Loucy (cell line): ENCODE data around the gene RASSF9.

Experiments
- H2AFZ ChIP-seq: fragments of 200-600 bp; sonication (generic); 2 replicates; pipeline ENCODE4 v1.6.0; 2016; ENCODE audit warnings: antibody characterized with exemption, mild to moderate bottlenecking, low read length, moderate library complexity
- H3F3A ChIP-seq: fragments of 200-600 bp; 2 replicates; pipeline ENCODE4 v1.6.0; 2016; ENCODE audit warnings: antibody characterized with exemption, low read depth, mild to moderate bottlenecking
- H3K27me3 ChIP-seq: fragments of 200-600 bp; sonication (generic); 2 replicates; pipeline ENCODE4 v1.6.1; 2014; ENCODE audit warnings: low read length, mild to moderate bottlenecking; ENCODE audit not compliant: insufficient read depth, poor library complexity, severe bottlenecking
- H3K36me3 ChIP-seq: fragments of 200-600 bp; sonication (generic); 2 replicates; pipeline ENCODE4 v1.6.1; 2016; ENCODE audit warnings: low read length; ENCODE audit not compliant: insufficient read depth
- H3K4me1 ChIP-seq: fragments of 200-600 bp; sonication (generic); 2 replicates; pipeline ENCODE4 v1.5.1; 2014; ENCODE audit warnings: low read length, mild to moderate bottlenecking; ENCODE audit not compliant: insufficient read depth, poor library complexity, severe bottlenecking
- H3K4me2 ChIP-seq: fragments of 200-600 bp; sonication (generic); 2 replicates; pipeline ENCODE4 v1.6.0; 2014; ENCODE audit warnings: antibody characterized with exemption, low read length, low read depth, mild to moderate bottlenecking; ENCODE audit not compliant: poor library complexity, severe bottlenecking
- H3K4me3 ChIP-seq: fragments of 200-600 bp; sonication (generic); 2 replicates; pipeline ENCODE4 v1.5.1; 2014; ENCODE audit warnings: low read length, mild to moderate bottlenecking, mixed read lengths; ENCODE audit not compliant: poor library complexity, severe bottlenecking
- H3K79me2 ChIP-seq: fragments of 200-600 bp; sonication (generic); 2 replicates; pipeline ENCODE4 v1.6.1; 2014; ENCODE audit warnings: low read length; ENCODE audit not compliant: insufficient read depth
- H3K9ac ChIP-seq: fragments of 200-600 bp; sonication (generic); 2 replicates; pipeline ENCODE4 v1.6.0; 2014; ENCODE audit warnings: mild to moderate bottlenecking, low read depth, low read length, moderate library complexity; ENCODE audit not compliant: poor library complexity, severe bottlenecking
- H3K9me2 ChIP-seq: fragments of 200-600 bp; sonication (generic); replicated peaks from 2 replicates; pipeline ENCODE4 v1.6.1; 2016; ENCODE audit warnings: low read depth, low read length, mixed read lengths
- H3K9me3 ChIP-seq: fragments of 200-600 bp; sonication (generic); 2 replicates; pipeline ENCODE4 v1.6.1; 2014; ENCODE audit warnings: mild to moderate bottlenecking, antibody characterized with exemption, low read length, low read depth; ENCODE audit not compliant: insufficient read depth
- H4K20me1 ChIP-seq: fragments of 200-600 bp; sonication (generic); 2 replicates; pipeline ENCODE4 v1.6.0; 2014; ENCODE audit warnings: antibody characterized with exemption, low read length, mild to moderate bottlenecking; ENCODE audit not compliant: insufficient read depth, poor library complexity, severe bottlenecking
- CTCF ChIP-seq: fragments of 200-600 bp; sonication (generic); conservative IDR thresholded peaks from 2 replicates; pipeline ENCODE4 v1.5.1; 2014; ENCODE audit warnings: mild to moderate bottlenecking, antibody characterized with exemption, low read length
- EZH2phosphoT487 ChIP-seq: fragments of 200-600 bp; IDR thresholded peaks from 2 replicates; pipeline ENCODE4 v1.6.1; 2018; ENCODE audit warnings: antibody characterized with exemption, mild to moderate bottlenecking, moderate library complexity, borderline replicate concordance

Gene RASSF9

GRCh38 chr12:85836197-85837090 lies at the start of gene RASSF9:
Gene RASSF9 (minus strand): TSS chr12:85836409. CDS start chr12:85836201, 208 bp downstream.
- Histone ChIP-seq H3K9ac (no peak within 1 kb of the TSS), H3K27me3 (no peaks in the 10 kb centered on the region), H3K9me2 (no peaks in the 10 kb centered on the region), H3K36me3 (no peaks in the 10 kb centered on the region), H3K4me1 (no peaks in the 10 kb centered on the region), H3K9me3 (no peaks in the 10 kb centered on the region), H2AFZ (no peak within 1 kb of the TSS), H3F3A (no peaks in the 10 kb centered on the region), H3K4me3 (no peak within 1 kb of the TSS), H4K20me1 (no peaks in the 10 kb centered on the region), H3K79me2 (no peaks in the 10 kb centered on the region), H3K4me2 (no peak within 1 kb of the TSS)
- TF ChIP-seq CTCF: no peak
- no peak for TF ChIP-seq EZH2phosphoT487

GRCh38 chr12:85883763-85884162 lies 47.6 kb upstream of the RASSF9 start:
- no peak overlapping the region for H3K4me3 ChIP-seq
- H3K27me3 ChIP-seq: no peaks in the 10 kb centered on the region
- no peak for TF ChIP-seq EZH2phosphoT487
- no peak for TF ChIP-seq CTCF
- no peaks in the 10 kb centered on the region for H4K20me1 ChIP-seq
- no peak overlapping the region for H3K4me2 ChIP-seq
- H3F3A ChIP-seq: no peaks in the 10 kb centered on the region
- no peaks in the 10 kb centered on the region for H3K4me1 ChIP-seq
- no peaks in the 10 kb centered on the region for H3K36me3 ChIP-seq
- H3K9ac ChIP-seq: no peak overlapping the region
- no peaks in the 10 kb centered on the region for H3K9me3 ChIP-seq
- H3K79me2 ChIP-seq: no peaks in the 10 kb centered on the region
- H2AFZ ChIP-seq: no peak overlapping the region
- no peaks in the 10 kb centered on the region for H3K9me2 ChIP-seq

GRCh38 chr12:85877459-85877858 lies 41.2 kb upstream of the RASSF9 start:
- no peaks in the 10 kb centered on the region for H3K4me1 ChIP-seq
- H3K36me3 ChIP-seq: no peaks in the 10 kb centered on the region
- no peak overlapping the region for H3K4me3 ChIP-seq
- no peak overlapping the region for H3K4me2 ChIP-seq
- H3K27me3 ChIP-seq: no peaks in the 10 kb centered on the region
- H4K20me1 ChIP-seq: no peaks in the 10 kb centered on the region
- H3K9me3 ChIP-seq: no peaks in the 10 kb centered on the region
- H3K9ac ChIP-seq: no peak overlapping the region
- no peaks in the 10 kb centered on the region for H3K79me2 ChIP-seq
- 0 out of 2 replicates have a peak overlapping the region, but pooled peaks have one; percentile 7 for H2AFZ ChIP-seq
- H3K9me2 ChIP-seq: no peaks in the 10 kb centered on the region
- no peaks in the 10 kb centered on the region for H3F3A ChIP-seq
- TF ChIP-seq EZH2phosphoT487 (no peak), CTCF (no peak)
